Tibial artery (tissue), 4 donors: ENCODE data around the gene PIEZO2.

Experiments
- DNase-seq, 2 donors: peaks; one replicate each; pipeline ENCODE4 v3.0.0-alpha.2; 2019
- H3K27ac ChIP-seq, 2 donors: fragments of 200-600 bp; sonication (generic) in 1 of 2; 1 replicate in 1 of 2; 2 replicates in 1 of 2; pipeline ENCODE4 v1.5.1; 2018 to 2019; ENCODE audit warnings: mild to moderate bottlenecking in 1 of 2
- H3K27me3 ChIP-seq, 2 donors: fragments of 200-600 bp; sonication (generic) in 1 of 2; one replicate each; pipeline versions ENCODE4 v1.5.1 to v1.6.0; 2016 to 2019
- H3K36me3 ChIP-seq, 3 donors: fragments of 200-600 bp; sonication (generic) in 2 of 3; one replicate each; pipeline ENCODE4 v1.5.1; 2016 to 2019; ENCODE audit warnings: mild to moderate bottlenecking in 2 of 3
- H3K4me1 ChIP-seq, 4 donors: fragments of 200-600 bp; sonication (generic) in 2 of 4; 1 replicate in 3 of 4; 2 replicates in 1 of 4; pipeline ENCODE4 v1.5.1; 2016 to 2019
- H3K4me3 ChIP-seq, 2 donors: fragments of 200-600 bp; sonication (generic) in 1 of 2; 1 replicate in 1 of 2; 2 replicates in 1 of 2; pipeline ENCODE4 v1.5.1; 2018 to 2019; ENCODE audit warnings: mild to moderate bottlenecking in 2 of 2
- H3K9me3 ChIP-seq, 3 donors: fragments of 200-600 bp; sonication (generic) in 1 of 3; one replicate each; pipeline ENCODE4 v1.5.1; 2016 to 2019
- intact Hi-C: fragments of 100-400 bp; cut with DNase I; formaldehyde crosslinking; loops from one replicate; pipeline ENCODE4 v1.15.0; 2023; ENCODE audit warnings: low total_unique reads
- TF ChIP-seq, protein P1 (sequence below), 2 experiments: fragments of 200-600 bp in 1 of 2; fragments of 450-650 bp in 1 of 2; IDR thresholded peaks; one replicate each; pipeline ENCODE4 v1.5.1; 2017 to 2019; ENCODE audit warnings: antibody characterized with exemption in 2 of 2, mild to moderate bottlenecking in 1 of 2, moderate library complexity in 1 of 2

PIEZO2 gene

DNA sequence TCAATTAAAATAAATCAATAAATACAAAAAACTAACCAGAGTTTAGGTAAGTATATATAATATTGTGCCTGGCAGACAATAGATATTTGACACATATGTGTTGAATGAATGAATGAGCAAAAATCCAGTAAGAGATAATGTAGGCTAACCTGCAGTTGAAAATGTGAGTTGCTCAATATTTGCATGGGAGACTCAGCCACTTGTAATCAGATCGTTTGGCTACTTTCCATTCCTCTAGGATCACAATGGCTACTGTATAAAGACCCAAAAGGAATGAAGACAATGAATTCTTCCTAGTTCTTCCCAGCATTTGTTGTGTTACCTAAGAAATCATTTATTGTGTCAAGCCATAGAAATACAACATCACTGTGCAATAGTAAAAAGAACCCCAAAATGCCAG lies 25.3 kb downstream of the PIEZO2 start:
- H3K4me1 ChIP-seq, result no peaks in the 10 kb centered on the region
- TF ChIP-seq, protein P1, sequence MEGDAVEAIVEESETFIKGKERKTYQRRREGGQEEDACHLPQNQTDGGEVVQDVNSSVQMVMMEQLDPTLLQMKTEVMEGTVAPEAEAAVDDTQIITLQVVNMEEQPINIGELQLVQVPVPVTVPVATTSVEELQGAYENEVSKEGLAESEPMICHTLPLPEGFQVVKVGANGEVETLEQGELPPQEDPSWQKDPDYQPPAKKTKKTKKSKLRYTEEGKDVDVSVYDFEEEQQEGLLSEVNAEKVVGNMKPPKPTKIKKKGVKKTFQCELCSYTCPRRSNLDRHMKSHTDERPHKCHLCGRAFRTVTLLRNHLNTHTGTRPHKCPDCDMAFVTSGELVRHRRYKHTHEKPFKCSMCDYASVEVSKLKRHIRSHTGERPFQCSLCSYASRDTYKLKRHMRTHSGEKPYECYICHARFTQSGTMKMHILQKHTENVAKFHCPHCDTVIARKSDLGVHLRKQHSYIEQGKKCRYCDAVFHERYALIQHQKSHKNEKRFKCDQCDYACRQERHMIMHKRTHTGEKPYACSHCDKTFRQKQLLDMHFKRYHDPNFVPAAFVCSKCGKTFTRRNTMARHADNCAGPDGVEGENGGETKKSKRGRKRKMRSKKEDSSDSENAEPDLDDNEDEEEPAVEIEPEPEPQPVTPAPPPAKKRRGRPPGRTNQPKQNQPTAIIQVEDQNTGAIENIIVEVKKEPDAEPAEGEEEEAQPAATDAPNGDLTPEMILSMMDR (IDR thresholded peaks at IDR 0.05), result no peak
- DNase-seq, result no peak
- peaks cover 0 to 9% (median 7%) of the 10 kb centered on the region in 3 donors for H3K9me3 ChIP-seq
- no peak overlapping the region for H3K27ac ChIP-seq
- H3K27me3 ChIP-seq, result no peaks in the 10 kb centered on the region
- H3K4me3 ChIP-seq, result no peak overlapping the region
- H3K36me3 ChIP-seq, result peaks cover 0 to 8% (median 0%) of the 10 kb centered on the region in 3 donors
- intact Hi-C loops, result no loop called here

DNA sequence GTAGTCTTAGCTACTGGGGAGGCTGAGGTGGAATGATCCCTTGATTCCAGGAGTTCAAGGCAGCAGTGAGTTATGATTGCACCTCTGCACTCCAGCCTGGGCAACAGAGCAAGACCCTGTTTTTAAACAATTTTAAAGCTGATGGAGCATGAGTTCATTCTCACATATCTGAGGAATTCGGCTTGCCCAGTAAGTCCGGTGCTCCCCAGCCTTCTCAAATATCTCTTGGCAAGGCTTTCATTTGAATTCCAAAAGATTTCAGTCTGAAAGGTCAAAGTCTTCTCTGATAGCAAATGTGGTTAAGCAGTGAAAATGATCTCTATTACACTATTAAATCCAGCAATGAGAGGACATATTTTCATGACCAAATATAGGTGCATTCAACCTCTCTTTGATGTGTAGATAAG lies 27.9 kb downstream of the PIEZO2 start:
- Histone ChIP-seq H3K4me1 (no peaks in the 10 kb centered on the region), H3K27me3 (no peaks in the 10 kb centered on the region), H3K4me3 (no peak overlapping the region), H3K9me3 (no peaks in the 10 kb centered on the region), H3K36me3 (no peaks in the 10 kb centered on the region), H3K27ac (no peak overlapping the region)
- intact Hi-C loops, result no loop called here
- no peak for DNase-seq
- TF ChIP-seq, protein P1 (IDR thresholded peaks at IDR 0.05), result no peak

DNA sequence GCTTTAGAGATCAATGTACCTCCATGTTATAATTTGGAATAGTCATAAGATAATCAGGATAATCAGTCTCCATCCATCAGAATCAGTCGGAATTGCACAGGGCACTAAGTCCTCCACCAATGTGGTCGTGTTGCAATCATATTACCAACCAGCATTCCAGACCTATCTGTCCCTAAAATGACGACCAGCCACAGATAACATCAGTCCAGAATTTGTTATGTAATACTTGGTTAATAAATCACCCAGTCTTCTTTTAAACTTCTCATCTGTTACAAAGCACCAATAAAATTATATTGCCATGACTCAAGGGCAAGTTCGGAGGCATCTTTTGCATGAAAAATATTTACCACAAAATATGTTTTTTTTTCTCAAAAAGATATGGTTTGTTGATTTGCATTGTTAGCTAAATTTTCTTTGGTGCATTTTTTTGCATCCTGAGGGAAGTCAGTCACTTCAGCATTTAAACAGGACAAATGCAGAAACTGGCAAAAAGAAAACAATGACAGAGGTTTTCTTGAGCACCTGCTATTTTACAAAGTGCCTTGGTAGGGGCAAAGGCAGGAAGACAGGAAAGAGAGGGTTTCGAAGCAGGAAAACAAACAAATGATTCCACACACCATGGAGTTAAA lies 29.3 kb downstream of the PIEZO2 start:
- no peaks in the 10 kb centered on the region for H3K9me3 ChIP-seq
- no peaks in the 10 kb centered on the region for H3K4me1 ChIP-seq
- intact Hi-C loops, result no loop called here
- no peak overlapping the region for H3K4me3 ChIP-seq
- no peaks in the 10 kb centered on the region for H3K27me3 ChIP-seq
- DNase-seq, result no peak
- TF ChIP-seq, protein P1 (IDR thresholded peaks at IDR 0.05), result no peak
- no peaks in the 10 kb centered on the region for H3K36me3 ChIP-seq
- no peak overlapping the region for H3K27ac ChIP-seq

GRCh38 chr18:11119550-11119949 lies 29.8 kb downstream of the PIEZO2 start:
- Histone ChIP-seq H3K9me3 (no peaks in the 10 kb centered on the region), H3K27ac (no peak overlapping the region), H3K27me3 (no peaks in the 10 kb centered on the region), H3K4me1 (no peaks in the 10 kb centered on the region), H3K4me3 (no peak overlapping the region), H3K36me3 (no peaks in the 10 kb centered on the region)
- intact Hi-C loops, result no loop called here
- TF ChIP-seq, protein P1 (IDR thresholded peaks at IDR 0.05), result no peak
- no peak for DNase-seq

- H3K36me3 ChIP-seq, result no peaks in the 10 kb centered on the region
- TF ChIP-seq, protein P1 (IDR thresholded peaks at IDR 0.05), result no peak
- H3K9me3 ChIP-seq, result no peaks in the 10 kb centered on the region
- H3K4me3 ChIP-seq, result no peak overlapping the region
- DNase-seq, result no peak
- intact Hi-C loops, result no loop called here
- H3K27ac ChIP-seq, result no peak overlapping the region
- H3K27me3 ChIP-seq, result no peaks in the 10 kb centered on the region
- no peaks in the 10 kb centered on the region for H3K4me1 ChIP-seq
Measured at GRCh38 chr18:11118051-11118766, 31.2 kb downstream of the PIEZO2 start.
